H54 (cell line): ENCODE data around the gene CYP27B1.

ENCODE experiments used
- DNase-seq: peaks from one replicate; pipeline ENCODE4 v3.0.0; 2011; ENCODE audit warnings: low spot score, mixed read lengths; ENCODE audit not compliant: insufficient read length
- FAIRE-seq: peaks from 3 replicates; lab custom pipeline; 2011; peaks lifted over from hg19 to GRCh38; lab: Jason Lieb, UNC
- POLR2A ChIP-seq: IDR thresholded peaks from 2 replicates; pipeline ENCODE4 v1.6.1; 2011; ENCODE audit warnings: low read depth, mild to moderate bottlenecking, low read length

Gene CYP27B1

GRCh38 chr12:57745485-57745881 lies 21.4 kb downstream of the CYP27B1 start:
- DNase-seq (no peak), FAIRE-seq (no peak)
- TF ChIP-seq POLR2A: 0 out of 2 replicates have a peak, but pooled peaks have one; percentile 1

- TF ChIP-seq POLR2A: 0 out of 2 replicates have a peak, but pooled peaks have one; percentile 16
- FAIRE-seq (peak; percentile 81), DNase-seq (peak; percentile 92)
Measured at GRCh38 chr12:57744777-57745484, 21.9 kb downstream of the CYP27B1 start, which contains the start of gene TSPAN31. TSS of gene TSPAN31 (plus strand) at chr12:57745039. CDS start at chr12:57745155, 116 bp downstream.

GRCh38 chr12:57744194-57744776 lies 22.6 kb downstream of the CYP27B1 start:
- FAIRE-seq: no peak
- DNase-seq: no peak
- 0 out of 2 replicates have a peak, but pooled peaks have one; percentile 13 for TF ChIP-seq POLR2A

- TF ChIP-seq POLR2A: no peak
- FAIRE-seq (no peak), DNase-seq (no peak)
Measured at GRCh38 chr12:57743769-57744168, 23.1 kb downstream of the CYP27B1 start.

- FAIRE-seq (no peak), DNase-seq (no peak)
- no peak for TF ChIP-seq POLR2A
Measured at GRCh38 chr12:57741844-57742738, 24.8 kb downstream of the CYP27B1 start.

- no peak for DNase-seq
- TF ChIP-seq POLR2A: no peak
- no peak for FAIRE-seq
Measured at GRCh38 chr12:57741413-57741789, 25.5 kb downstream of the CYP27B1 start.

- no peak for TF ChIP-seq POLR2A
- no peak for FAIRE-seq
- DNase-seq: no peak
Measured at GRCh38 chr12:57740656-57741412, 26.0 kb downstream of the CYP27B1 start.

- no peak for TF ChIP-seq POLR2A
- FAIRE-seq: no peak
Measured at GRCh38 chr12:57739914-57740538, 26.9 kb downstream of the CYP27B1 start.

GRCh38 chr12:57739387-57739786 lies 27.5 kb downstream of the CYP27B1 start:
- FAIRE-seq: no peak
- no peak for TF ChIP-seq POLR2A
- no peak for DNase-seq

More at GRCh38 chr12:57739914-57740538, 26.9 kb downstream of the CYP27B1 start:
- no peak for DNase-seq

- no peak for DNase-seq
- FAIRE-seq: no peak
- no peak for TF ChIP-seq POLR2A
Measured at GRCh38 chr12:57738661-57739237, 28.1 kb downstream of the CYP27B1 start, which contains the start of gene AGAP2. TSS of gene AGAP2 (minus strand) at chr12:57738742. CDS start at chr12:57738246, 496 bp downstream.

- no peak for FAIRE-seq
- no peak for TF ChIP-seq POLR2A
- DNase-seq: no peak
Measured at GRCh38 chr12:57737467-57738460, 29.1 kb downstream of the CYP27B1 start.
